SU-DHL-6 (cell line): Measurements from ENCODE around the gene DIPK1B.

Source experiments
- H2AFZ ChIP-seq: fragments of 200-600 bp; sonication (generic); 2 replicates; pipeline ENCODE4 v1.6.1; 2014; ENCODE audit warnings: low read depth, mild to moderate bottlenecking, moderate library complexity, mixed read lengths, antibody characterized with exemption, low read length; ENCODE audit not compliant: severe bottlenecking
- H3F3A ChIP-seq: fragments of 200-600 bp; shearing (Covaris generic); 2 replicates; pipeline ENCODE4 v1.6.0; 2016; ENCODE audit warnings: antibody characterized with exemption, mild to moderate bottlenecking; ENCODE audit not compliant: insufficient read depth
- H3K27ac ChIP-seq: fragments of 200-600 bp; sonication (generic); 2 replicates; pipeline ENCODE4 v1.5.1; 2016; ENCODE audit warnings: low read depth, mild to moderate bottlenecking, low read length, moderate library complexity, mixed read lengths
- H3K27me3 ChIP-seq: fragments of 200-600 bp; sonication (generic), shearing (Covaris generic); 2 replicates; pipeline ENCODE4 v1.6.0; 2014; ENCODE audit warnings: mild to moderate bottlenecking, low read length
- H3K36me3 ChIP-seq: fragments of 200-600 bp; sonication (generic); 2 replicates; pipeline ENCODE4 v1.6.1; 2014; ENCODE audit warnings: mild to moderate bottlenecking, low read length, mixed read lengths
- H3K4me2 ChIP-seq: fragments of 300-600, 200-600 bp; shearing (Covaris generic), sonication (generic); 2 replicates; pipeline ENCODE4 v1.6.0; 2014; ENCODE audit warnings: low read length, low read depth, mild to moderate bottlenecking; ENCODE audit not compliant: poor library complexity, severe bottlenecking
- H3K4me3 ChIP-seq: fragments of 200-600 bp; sonication (generic); 2 replicates; pipeline ENCODE4 v1.5.1; 2014; ENCODE audit warnings: antibody characterized with exemption, low read length, mild to moderate bottlenecking, mixed read lengths; ENCODE audit not compliant: insufficient read depth, poor library complexity, severe bottlenecking
- H3K79me2 ChIP-seq: fragments of 200-600 bp; sonication (generic); 2 replicates; pipeline ENCODE4 v1.6.1; 2014; ENCODE audit warnings: mild to moderate bottlenecking, low read length, moderate library complexity; ENCODE audit not compliant: insufficient read depth
- H3K9ac ChIP-seq: fragments of 200-600 bp; sonication (generic); 2 replicates; pipeline ENCODE4 v1.7.0; 2014; ENCODE audit warnings: mild to moderate bottlenecking, low read length
- H3K9me2 ChIP-seq: fragments of 200-600 bp; sonication (generic); replicated peaks from 2 replicates; pipeline ENCODE4 v1.6.1; 2014; ENCODE audit warnings: low read length; ENCODE audit not compliant: insufficient read depth
- H3K9me3 ChIP-seq: fragments of 200-600 bp; sonication (generic); 2 replicates; pipeline ENCODE4 v1.6.1; 2014; ENCODE audit warnings: low read length, mixed read lengths; ENCODE audit not compliant: insufficient read depth
- H4K20me1 ChIP-seq: fragments of 200-600 bp; sonication (generic); 2 replicates; pipeline ENCODE4 v1.6.1; 2014; ENCODE audit warnings: low read depth, mild to moderate bottlenecking, antibody characterized with exemption, low read length, moderate library complexity, mixed read lengths
- EZH2phosphoT487 ChIP-seq: fragments of 200-600 bp; sonication (generic), shearing (Covaris generic); conservative IDR thresholded peaks from 2 replicates; pipeline ENCODE4 v1.6.1; 2018; ENCODE audit warnings: mild to moderate bottlenecking, antibody characterized with exemption, low read length, moderate library complexity, mixed read lengths
- TF ChIP-seq, protein P1 (sequence below): fragments of 200-600 bp; sonication (generic); IDR thresholded peaks from one replicate; pipeline ENCODE4 v1.5.1; 2017; ENCODE audit warnings: antibody characterized with exemption, mild to moderate bottlenecking, low read length, moderate library complexity; ENCODE audit not compliant: insufficient read depth, poor library complexity, severe bottlenecking

The DIPK1B gene

DNA sequence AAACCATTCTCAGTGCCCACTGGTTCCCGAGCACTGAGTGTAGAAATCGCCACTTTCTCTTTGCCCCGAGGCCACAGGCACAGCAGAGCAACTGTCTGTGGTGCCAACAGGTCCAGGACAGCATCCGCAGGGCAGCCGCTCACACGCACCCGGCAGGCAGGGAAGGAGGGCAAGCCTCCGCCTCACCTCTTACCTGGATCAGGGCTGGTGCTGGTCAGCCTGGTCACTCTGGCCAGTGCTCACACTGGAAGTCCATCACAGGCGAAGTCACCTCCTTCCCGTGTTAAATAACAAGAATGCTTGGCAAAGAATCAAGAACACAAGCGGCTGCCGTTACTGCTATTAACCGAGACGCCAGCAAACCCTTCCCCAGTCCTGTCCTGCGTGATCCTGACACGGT is 13.7 kb downstream of the DIPK1B start:
- peak overlapping the region; percentile 98; the same call in 1 of the 2 replicates for H3K9ac ChIP-seq
- H2AFZ ChIP-seq, result no peak overlapping the region
- peaks cover 26% of the 10 kb centered on the region for H3K79me2 ChIP-seq
- H4K20me1 ChIP-seq, result peaks cover 18% of the 10 kb centered on the region; the same call in 1 of the 2 replicates
- no peaks in the 10 kb centered on the region for H3K9me2 ChIP-seq
- H3K36me3 ChIP-seq, result peaks cover 24% of the 10 kb centered on the region
- H3K4me3 ChIP-seq, result no peak overlapping the region
- H3K27ac ChIP-seq, result no peak overlapping the region
- TF ChIP-seq, protein P1, sequence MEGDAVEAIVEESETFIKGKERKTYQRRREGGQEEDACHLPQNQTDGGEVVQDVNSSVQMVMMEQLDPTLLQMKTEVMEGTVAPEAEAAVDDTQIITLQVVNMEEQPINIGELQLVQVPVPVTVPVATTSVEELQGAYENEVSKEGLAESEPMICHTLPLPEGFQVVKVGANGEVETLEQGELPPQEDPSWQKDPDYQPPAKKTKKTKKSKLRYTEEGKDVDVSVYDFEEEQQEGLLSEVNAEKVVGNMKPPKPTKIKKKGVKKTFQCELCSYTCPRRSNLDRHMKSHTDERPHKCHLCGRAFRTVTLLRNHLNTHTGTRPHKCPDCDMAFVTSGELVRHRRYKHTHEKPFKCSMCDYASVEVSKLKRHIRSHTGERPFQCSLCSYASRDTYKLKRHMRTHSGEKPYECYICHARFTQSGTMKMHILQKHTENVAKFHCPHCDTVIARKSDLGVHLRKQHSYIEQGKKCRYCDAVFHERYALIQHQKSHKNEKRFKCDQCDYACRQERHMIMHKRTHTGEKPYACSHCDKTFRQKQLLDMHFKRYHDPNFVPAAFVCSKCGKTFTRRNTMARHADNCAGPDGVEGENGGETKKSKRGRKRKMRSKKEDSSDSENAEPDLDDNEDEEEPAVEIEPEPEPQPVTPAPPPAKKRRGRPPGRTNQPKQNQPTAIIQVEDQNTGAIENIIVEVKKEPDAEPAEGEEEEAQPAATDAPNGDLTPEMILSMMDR, result no peak
- no peak for TF ChIP-seq EZH2phosphoT487
- no peaks in the 10 kb centered on the region for H3K9me3 ChIP-seq
- peaks cover 29% of the 10 kb centered on the region for H3F3A ChIP-seq
- peak overlapping the region; percentile 86 for H3K4me2 ChIP-seq
- no peaks in the 10 kb centered on the region for H3K27me3 ChIP-seq

DNA sequence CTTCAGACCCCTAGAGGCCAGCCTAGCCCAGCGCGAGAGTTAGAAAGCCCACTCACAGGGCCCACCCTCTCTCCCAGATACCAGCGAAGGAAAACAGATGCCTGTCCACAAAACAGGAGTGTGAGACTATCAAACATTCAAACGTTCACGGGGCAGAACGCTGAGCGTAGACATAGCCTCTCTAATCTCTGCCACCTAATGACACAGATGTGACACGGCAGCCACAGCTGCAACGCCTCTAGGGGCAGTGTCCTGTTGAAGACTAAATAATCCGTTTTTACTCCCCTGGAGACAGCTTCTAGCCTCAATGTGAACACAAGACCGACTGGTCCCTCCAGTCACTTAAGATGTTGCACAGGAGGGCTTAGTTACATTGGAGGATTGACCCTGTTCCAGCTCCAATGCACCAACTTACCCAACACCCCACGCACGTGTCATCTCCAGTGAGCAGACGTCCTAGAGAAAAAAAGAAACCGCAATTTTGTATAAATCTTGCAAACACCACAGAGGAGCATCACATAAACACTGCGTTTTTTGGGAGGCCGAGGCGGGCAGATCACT is 14.3 kb downstream of the DIPK1B start:
- H3K36me3 ChIP-seq, result peaks cover 24% of the 10 kb centered on the region
- no peaks in the 10 kb centered on the region for H3K9me2 ChIP-seq
- no peaks in the 10 kb centered on the region for H3K27me3 ChIP-seq
- TF ChIP-seq, protein P1, result peak; percentile 40
- TF ChIP-seq EZH2phosphoT487, result no peak
- H3K9me3 ChIP-seq, result no peaks in the 10 kb centered on the region
- H3K4me3 ChIP-seq, result peak overlapping the region; percentile 100
- peak overlapping the region; percentile 98 for H3K9ac ChIP-seq
- no peak overlapping the region for H2AFZ ChIP-seq
- peaks cover 26% of the 10 kb centered on the region for H3K79me2 ChIP-seq
- H3K27ac ChIP-seq, result peak overlapping the region; percentile 62
- H3F3A ChIP-seq, result peaks cover 24% of the 10 kb centered on the region
- peak overlapping the region; percentile 86 for H3K4me2 ChIP-seq
- H4K20me1 ChIP-seq, result peaks cover 18% of the 10 kb centered on the region; the same call in 1 of the 2 replicates

DNA sequence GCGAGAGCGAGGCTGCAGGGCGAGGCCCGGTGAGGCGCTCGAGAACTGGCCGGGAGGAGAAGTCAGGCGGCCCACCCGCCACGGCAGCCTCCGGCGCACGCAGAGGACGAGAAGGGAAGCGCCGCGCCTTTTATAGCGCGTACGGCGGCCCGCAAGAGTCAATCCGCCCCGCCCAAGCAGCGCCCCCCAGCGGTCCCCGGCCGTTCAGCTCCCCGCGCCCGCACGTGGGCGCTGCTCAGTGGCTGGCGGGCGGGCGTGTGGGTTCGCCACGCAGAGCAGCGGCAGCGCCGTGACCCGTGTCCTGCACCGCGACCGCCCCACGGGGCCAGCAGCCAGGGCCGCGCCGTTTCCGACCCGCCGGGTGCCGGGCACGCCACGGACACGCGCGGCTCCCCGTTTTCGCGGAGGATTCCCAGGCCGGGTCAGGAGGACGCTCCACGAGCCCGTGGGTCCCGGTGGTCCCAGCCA is 15.7 kb downstream of the DIPK1B start:
- Histone ChIP-seq H3K27me3 (no peaks in the 10 kb centered on the region), H3K4me2 (peak overlapping the region; percentile 86), H3K27ac (peak overlapping the region; percentile 62), H3F3A (peaks cover 24% of the 10 kb centered on the region), H3K9me3 (no peaks in the 10 kb centered on the region), H3K4me3 (peak overlapping the region; percentile 100), H3K36me3 (peaks cover 24% of the 10 kb centered on the region), H4K20me1 (peaks cover 18% of the 10 kb centered on the region; the same call in 1 of the 2 replicates), H3K9me2 (no peaks in the 10 kb centered on the region), H3K79me2 (peaks cover 26% of the 10 kb centered on the region), H3K9ac (peak overlapping the region; percentile 98), H2AFZ (peak overlapping the region; percentile 80)
- TF ChIP-seq EZH2phosphoT487, result no peak
- TF ChIP-seq, protein P1, result peak; percentile 78
